OCI-LY3 (cell line): ENCODE data around the gene CRB2.

Experiments used
- CTCF ChIP-seq: fragments of 200-600, 300-600 bp; sonication (generic); IDR thresholded peaks from 2 replicates; pipeline ENCODE4 v1.5.1; 2014; ENCODE audit warnings: antibody characterized with exemption, low read length, low read depth
- EZH2phosphoT487 ChIP-seq: fragments of 200-600 bp; shearing (Covaris generic); IDR thresholded peaks from 2 replicates; pipeline ENCODE4 v1.6.1; 2018; ENCODE audit warnings: antibody characterized with exemption, mixed run types, low read depth

GRCh38 chr9:123397975-123398374 is 42.0 kb downstream of the CRB2 start:
- TF ChIP-seq CTCF (no peak), EZH2phosphoT487 (no peak)
